NB4 (cell line): ENCODE data around the gene RPP30.
A peak's percentile ranks its signal among the peaks of the same experiment; 100 is the strongest.

Source experiments
- DNase-seq: peaks from one replicate; pipeline ENCODE4 v3.0.0; 2010; ENCODE audit warnings: low read depth
- H3K4me3 ChIP-seq: one replicate; pipeline ENCODE4 v1.5.1; 2011; ENCODE audit warnings: mild to moderate bottlenecking, low read depth, low read length, moderate library complexity
- CTCF ChIP-seq: IDR thresholded peaks from one replicate; pipeline ENCODE4 v1.5.1; 2012; ENCODE audit warnings: low read depth, low read length
- MAX ChIP-seq: IDR thresholded peaks from 2 replicates; pipeline ENCODE4 v1.6.1; 2011; ENCODE audit warnings: low read depth, low read length
- MYC ChIP-seq: IDR thresholded peaks from 2 replicates; pipeline ENCODE4 v1.6.1; 2011; ENCODE audit warnings: low read depth, low read length
- POLR2A ChIP-seq: IDR thresholded peaks from 2 replicates; pipeline ENCODE4 v1.6.1; 2011; ENCODE audit warnings: mild to moderate bottlenecking; ENCODE audit not compliant: insufficient read length; ENCODE audit errors: extremely low read depth

RPP30 gene

GRCh38 chr10:90842725-90843124 lies 29.0 kb upstream of the RPP30 start:
- TF ChIP-seq MAX (no peak), CTCF (no peak)
- peak; percentile 64 for DNase-seq
- H3K4me3 ChIP-seq = no peak overlapping the region

- no peak overlapping the region for H3K4me3 ChIP-seq
- no peak for DNase-seq
- no peak for TF ChIP-seq MYC
- no peak for TF ChIP-seq POLR2A
Measured at GRCh38 chr10:90845726-90846125, 26.0 kb upstream of the RPP30 start.

GRCh38 chr10:90846746-90847145 lies 25.0 kb upstream of the RPP30 start:
- no peak for DNase-seq
- TF ChIP-seq MAX = no peak
- no peak for TF ChIP-seq POLR2A
- no peak for TF ChIP-seq MYC
- TF ChIP-seq CTCF = no peak
- H3K4me3 ChIP-seq = no peak overlapping the region

DNA sequence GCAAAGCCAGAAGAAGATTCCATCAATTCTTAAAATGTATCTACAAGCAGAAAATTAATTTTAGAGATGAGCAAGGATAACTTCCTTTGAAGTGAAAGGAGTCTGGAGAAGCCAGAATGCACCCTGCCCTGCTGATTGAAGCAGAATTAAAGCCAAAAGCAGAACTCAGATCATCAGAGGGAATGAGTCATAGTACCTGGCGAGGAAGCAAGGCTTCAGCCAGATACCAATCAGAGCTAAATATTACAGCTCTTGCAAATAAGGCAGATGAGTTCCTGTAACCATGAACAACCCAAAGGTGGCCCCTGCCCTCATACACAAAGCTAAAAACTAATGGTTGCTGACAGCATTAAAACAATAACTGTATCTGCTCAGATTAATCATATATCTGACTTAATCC lies 24.3 kb upstream of the RPP30 start:
- no peak overlapping the region for H3K4me3 ChIP-seq
- DNase-seq = peak; percentile 45
- TF ChIP-seq MAX = no peak
- TF ChIP-seq CTCF = no peak
- no peak for TF ChIP-seq POLR2A
- TF ChIP-seq MYC = no peak

GRCh38 chr10:90849956-90850749 lies 21.6 kb upstream of the RPP30 start:
- H3K4me3 ChIP-seq = no peak overlapping the region
- DNase-seq = no peak
- no peak for TF ChIP-seq POLR2A
- no peak for TF ChIP-seq MAX
- TF ChIP-seq CTCF = no peak
- TF ChIP-seq MYC = no peak

GRCh38 chr10:90855126-90855525 lies 16.6 kb upstream of the RPP30 start:
- DNase-seq = no peak
- no peak overlapping the region for H3K4me3 ChIP-seq
- TF ChIP-seq POLR2A (no peak), CTCF (no peak), MAX (no peak), MYC (no peak)
